HG03045 (cell line): ENCODE measurements around the gene IFNGR2.
"Not testable (repeated sequence)": the region's sequence is repeated elsewhere in the genome, so short reads cannot be mapped to it uniquely, and the experiment has no call there.

Source experiments
- ATAC-seq: cut with Tn5 transposase; IDR thresholded peaks from one replicate; pipeline ENCODE4 v1.9.1; 2021; ENCODE audit warnings: mild to moderate bottlenecking, moderate library complexity; ENCODE audit not compliant: unreplicated experiment

IFNGR2 gene

GRCh38 chr21:33434770-33435360, 31.7 kb downstream of the IFNGR2 start:
- peak; percentile 87 for ATAC-seq

- no peak for ATAC-seq
Measured at GRCh38 chr21:33437140-33437539, 33.9 kb downstream of the IFNGR2 start.

- ATAC-seq: peak; percentile 49
Measured at GRCh38 chr21:33441489-33442477, 38.6 kb downstream of the IFNGR2 start.

GRCh38 chr21:33443194-33443593, 40.0 kb downstream of the IFNGR2 start:
- no peak for ATAC-seq

GRCh38 chr21:33444499-33444898, 41.3 kb downstream of the IFNGR2 start:
- ATAC-seq: no peak

GRCh38 chr21:33446620-33447019, 43.4 kb downstream of the IFNGR2 start:
- ATAC-seq: not testable (repeated sequence)

GRCh38 chr21:33449616-33450015, 46.4 kb downstream of the IFNGR2 start:
- no peak for ATAC-seq

GRCh38 chr21:33451634-33452071, 48.4 kb downstream of the IFNGR2 start:
- no peak for ATAC-seq

- ATAC-seq: no peak
Measured at GRCh38 chr21:33452362-33452761, 49.1 kb downstream of the IFNGR2 start.

- ATAC-seq: no peak
Measured at GRCh38 chr21:33455686-33456446, 52.7 kb downstream of the IFNGR2 start.

- ATAC-seq: no peak
Measured at GRCh38 chr21:33458861-33459260, 55.6 kb downstream of the IFNGR2 start.

- no peak for ATAC-seq
Measured at GRCh38 chr21:33461538-33462250, 58.5 kb downstream of the IFNGR2 start.

- ATAC-seq: not testable (repeated sequence)
Measured at GRCh38 chr21:33469183-33469582, 66.0 kb downstream of the IFNGR2 start.

- ATAC-seq: no peak
Measured at GRCh38 chr21:33470701-33471100, 67.5 kb downstream of the IFNGR2 start.

- ATAC-seq: no peak
Measured at GRCh38 chr21:33473344-33473743, 70.1 kb downstream of the IFNGR2 start.

- no peak for ATAC-seq
Measured at GRCh38 chr21:33477066-33477465, 73.9 kb downstream of the IFNGR2 start.

GRCh38 chr21:33478182-33478581, 75.0 kb downstream of the IFNGR2 start:
- ATAC-seq: no peak

GRCh38 chr21:33478935-33479678, 75.9 kb downstream of the IFNGR2 start:
- ATAC-seq: peak; percentile 28

GRCh38 chr21:33479679-33480480, 76.7 kb downstream of the IFNGR2 start, which contains the start of gene TMEM50B:
Gene TMEM50B, minus strand, starts transcription at chr21:33479974. Its CDS starts 11,089 bp downstream, at chr21:33468885.
- peak; percentile 93 for ATAC-seq
